ENCODE measurements around the gene COL6A1.
"Not testable (repeated sequence)": the region's sequence is repeated elsewhere in the genome, so short reads cannot be mapped to it uniquely, and the experiment has no call there.

COL6A1 gene

DNA sequence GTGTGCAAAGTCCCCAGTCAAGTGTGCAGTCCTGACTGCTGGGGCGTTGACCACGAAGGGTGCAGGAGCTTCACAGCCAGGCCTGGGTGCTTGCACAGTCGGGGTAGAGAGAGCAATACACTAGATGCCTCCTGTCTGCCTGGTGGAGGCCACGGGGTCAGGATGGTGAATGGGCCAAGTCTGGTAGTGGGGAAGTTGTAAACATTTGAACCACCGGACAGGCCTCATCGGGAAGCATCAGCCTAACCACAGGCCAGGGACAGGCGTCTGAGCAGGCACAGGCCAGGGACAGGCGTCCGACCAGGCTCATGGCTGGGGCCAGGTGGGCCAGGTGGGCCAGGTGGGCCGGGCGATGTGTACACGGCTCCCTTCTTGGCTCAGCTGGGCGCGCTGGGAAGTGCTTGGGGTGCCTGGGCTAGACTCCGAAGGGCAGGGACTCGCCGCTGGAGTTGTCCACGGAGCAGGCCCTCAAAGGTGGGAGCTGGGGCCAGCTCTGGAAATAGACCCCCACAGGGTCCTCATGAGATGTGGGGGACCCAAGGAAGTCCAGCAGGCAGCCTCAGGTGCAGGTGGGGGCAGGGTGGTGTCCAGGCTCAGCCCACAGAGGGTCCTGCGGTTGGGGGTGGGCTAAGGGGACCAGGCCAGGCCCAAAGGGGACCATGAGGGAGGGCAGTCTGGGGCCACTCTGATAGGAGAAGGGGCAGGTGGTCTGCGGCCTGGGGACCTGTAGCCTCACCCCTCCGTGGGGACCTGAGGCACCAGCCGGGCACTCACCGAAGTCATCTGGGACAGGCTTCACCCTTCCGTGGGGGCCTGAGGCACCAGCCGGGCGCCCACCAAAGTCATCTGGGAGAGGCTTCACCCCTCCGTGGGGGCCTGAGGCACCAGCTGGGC, 15.0 kb downstream of the COL6A1 start:
- peak; percentile 11 for DNase-seq

DNA sequence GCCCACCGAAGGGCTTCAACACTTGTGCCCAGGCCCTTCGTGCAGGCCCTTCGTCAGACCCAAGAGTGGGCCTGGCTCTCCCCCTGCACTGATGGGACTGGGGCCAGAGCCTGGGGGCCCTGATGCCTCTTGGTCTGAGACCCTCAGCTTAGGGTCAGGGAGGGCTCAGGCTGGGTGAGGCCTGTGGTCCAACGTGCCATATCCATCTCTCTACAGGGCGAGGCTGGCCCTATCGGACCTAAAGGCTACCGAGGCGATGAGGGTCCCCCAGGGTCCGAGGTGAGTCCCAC, 15.6 kb downstream of the COL6A1 start:
- DNase-seq: no peak

DNA sequence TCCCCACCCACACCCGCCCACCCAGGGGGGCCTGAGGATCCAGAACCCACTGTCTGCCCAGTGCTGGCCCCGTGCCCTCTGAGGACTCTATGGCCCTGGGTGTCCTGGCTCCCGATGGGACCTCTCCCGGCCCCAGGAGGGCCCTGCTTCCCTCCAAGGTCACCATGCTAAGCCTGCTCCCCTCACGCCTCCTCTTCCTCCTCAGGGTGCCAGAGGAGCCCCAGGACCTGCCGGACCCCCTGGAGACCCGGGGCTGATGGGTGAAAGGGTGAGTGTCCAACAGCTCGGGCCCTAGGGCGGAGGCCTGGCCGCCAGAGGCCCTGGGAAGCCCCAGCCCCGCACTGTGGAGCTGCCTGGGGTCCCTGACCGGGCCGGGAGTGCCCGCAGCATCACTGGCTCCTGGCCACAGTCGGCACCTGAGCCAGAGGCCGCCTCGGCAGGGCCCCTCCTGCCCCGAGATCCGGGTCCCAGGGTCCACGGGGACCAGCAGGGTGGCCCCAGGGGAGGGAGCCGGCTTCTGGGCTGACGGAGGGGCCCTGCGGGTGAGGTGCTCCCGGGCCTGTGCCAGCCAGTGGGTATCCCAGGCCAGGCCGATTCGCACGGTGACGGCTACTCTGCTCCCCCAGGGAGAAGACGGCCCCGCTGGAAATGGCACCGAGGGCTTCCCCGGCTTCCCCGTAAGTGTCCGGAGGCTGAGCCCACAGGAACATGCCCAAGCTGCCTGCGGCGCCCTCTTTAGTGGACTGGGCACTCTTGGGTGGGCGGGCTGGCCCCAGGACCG, 16.1 kb downstream of the COL6A1 start:
- DNase-seq: peak; percentile 13

DNA sequence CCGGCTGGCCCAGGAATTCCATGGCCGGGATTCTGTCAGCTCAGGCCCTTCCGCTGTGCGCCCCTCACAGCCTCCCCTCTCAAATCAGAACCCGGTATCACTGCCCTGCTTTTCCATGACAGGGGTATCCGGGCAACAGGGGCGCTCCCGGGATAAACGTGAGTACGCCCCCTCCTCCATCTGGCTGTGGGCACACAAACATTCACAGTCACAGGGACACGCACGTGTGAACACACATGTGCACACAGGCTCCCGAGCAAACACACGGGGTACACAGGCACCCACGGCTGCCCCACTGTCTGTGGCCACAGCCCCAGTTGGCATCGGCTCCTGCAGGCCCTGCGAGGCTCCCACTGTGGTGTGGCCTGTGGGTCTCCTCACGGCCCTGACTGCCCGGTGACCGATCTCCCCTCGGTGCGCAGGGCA, 16.7 kb downstream of the COL6A1 start:
- no peak for DNase-seq

DNA sequence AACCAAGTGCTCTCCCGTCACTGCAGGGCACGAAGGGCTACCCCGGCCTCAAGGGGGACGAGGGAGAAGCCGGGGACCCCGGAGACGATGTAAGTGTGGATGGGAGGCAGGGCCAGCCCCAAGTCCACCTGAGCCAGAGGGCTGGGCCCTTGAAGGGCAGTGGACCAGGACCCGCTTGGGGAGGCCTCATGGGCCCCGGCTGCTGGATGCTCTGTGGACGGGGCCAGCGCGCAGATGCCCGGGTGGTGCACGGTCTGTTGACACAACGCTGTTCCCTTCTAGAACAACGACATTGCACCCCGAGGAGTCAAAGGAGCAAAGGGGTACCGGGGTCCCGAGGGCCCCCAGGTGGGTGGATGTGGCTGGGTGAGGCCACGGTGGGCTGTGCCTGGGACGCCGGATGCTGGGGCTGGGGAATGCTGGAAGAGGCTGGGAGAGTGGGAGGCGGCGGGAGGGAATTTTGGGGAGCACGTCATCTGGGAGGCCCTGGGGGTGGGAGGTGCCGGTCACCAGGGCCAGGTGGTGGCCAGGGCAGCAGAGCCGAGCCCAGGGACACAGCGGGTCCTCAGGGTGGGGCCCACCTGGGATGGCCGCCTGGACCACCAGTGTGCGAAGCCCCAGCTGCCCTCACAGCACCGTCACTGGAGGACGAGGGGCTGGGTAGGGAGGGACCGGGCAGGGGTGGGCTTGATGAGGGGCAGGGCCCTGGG, 17.5 kb downstream of the COL6A1 start:
- peak; percentile 7 for DNase-seq

DNA sequence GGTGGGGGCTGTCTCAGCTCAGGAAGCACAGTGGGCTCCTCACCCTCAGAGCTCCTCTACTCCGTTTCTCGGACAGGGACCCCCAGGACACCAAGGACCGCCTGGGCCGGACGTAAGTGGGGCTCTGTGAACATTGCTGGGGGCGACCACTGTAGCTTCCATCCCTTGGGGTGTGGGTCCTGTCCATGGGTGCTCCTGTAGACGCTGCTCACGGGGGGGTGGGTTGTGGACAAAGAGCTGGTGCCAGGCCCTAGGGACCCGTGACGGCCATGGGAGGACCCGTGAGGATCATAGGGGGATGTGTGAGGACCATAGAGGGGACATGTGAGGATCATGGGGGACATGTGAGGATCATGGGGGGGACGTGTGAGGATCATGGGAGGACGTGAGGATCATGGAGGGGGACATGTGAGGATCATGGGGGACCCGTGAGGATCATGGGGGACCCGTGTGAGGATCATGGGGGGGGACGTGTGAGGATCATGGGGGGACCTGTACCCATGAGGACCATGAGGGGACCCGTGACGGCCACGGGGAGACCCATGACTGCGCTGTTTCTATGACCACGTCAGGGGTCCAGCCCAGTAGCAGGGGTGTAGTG, 18.1 kb downstream of the COL6A1 start:
- DNase-seq: no peak

DNA sequence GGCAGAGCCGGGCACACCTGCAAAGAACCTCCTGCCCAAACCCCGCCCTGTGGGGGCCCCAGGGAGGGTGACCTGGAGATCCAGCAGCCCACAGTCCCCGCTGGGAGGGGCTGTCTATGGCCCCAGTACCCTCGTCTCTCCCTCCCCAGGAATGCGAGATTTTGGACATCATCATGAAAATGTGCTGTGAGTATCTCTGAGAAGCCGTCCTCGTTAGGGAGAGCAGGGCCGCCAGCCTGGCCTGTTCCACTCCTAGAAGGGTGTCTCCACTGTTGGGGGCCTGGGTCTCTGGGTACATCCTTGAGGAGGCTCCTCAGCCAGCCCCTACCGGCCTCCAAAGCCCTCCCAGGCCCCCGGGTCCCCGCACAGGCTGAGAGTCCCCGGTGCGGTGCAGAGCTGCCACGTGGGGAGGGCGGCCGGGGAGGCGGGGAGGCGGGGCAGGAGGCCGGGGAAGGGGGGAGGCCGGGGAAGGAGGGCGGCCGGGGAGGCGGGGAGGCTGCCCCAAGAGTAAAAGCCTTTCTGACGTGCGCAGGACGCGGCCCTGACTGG, 18.7 kb downstream of the COL6A1 start:
- DNase-seq: peak; percentile 6

DNA sequence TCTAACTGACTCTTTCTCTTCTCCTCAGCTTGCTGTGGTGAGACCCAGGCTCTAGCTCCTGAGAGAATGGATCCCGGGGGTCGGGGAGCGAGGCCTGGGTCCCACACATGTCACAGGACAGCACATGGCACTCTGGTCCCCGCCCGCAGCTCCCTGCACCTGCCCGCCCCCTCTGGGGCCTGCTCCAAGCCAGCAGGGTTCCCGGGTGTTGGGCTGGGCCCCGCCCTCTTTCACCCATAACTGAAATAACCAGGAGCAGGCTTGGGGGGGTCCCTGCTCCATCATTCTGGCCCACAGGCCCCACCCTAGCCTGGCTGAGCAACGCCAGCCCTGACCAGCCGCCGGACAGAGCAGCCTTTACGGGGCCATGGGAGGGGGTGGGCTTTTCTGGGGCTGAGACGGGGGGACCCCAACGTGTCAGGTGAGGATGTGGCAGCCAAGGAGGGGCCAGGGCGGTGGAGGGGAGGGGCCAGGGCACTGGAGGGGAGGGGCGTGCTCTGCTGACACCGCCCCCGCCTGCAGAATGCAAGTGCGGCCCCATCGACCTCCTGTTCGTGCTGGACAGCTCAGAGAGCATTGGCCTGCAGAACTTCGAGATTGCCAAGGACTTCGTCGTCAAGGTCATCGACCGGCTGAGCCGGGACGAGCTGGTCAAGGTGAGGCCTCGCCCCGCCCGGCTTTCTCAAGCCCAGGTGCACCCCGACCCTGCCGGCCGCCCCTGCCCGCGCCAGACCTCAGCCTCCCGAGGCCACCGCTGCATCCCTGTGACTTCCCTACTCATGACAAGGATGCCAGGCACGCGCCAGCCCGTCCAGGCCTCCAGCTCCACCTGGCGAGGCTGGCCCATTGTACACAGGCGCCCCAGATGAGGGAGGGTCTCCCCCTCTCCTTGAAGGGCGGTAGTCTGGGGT, 19.4 kb downstream of the COL6A1 start:
- DNase-seq: peak; percentile 12

DNA sequence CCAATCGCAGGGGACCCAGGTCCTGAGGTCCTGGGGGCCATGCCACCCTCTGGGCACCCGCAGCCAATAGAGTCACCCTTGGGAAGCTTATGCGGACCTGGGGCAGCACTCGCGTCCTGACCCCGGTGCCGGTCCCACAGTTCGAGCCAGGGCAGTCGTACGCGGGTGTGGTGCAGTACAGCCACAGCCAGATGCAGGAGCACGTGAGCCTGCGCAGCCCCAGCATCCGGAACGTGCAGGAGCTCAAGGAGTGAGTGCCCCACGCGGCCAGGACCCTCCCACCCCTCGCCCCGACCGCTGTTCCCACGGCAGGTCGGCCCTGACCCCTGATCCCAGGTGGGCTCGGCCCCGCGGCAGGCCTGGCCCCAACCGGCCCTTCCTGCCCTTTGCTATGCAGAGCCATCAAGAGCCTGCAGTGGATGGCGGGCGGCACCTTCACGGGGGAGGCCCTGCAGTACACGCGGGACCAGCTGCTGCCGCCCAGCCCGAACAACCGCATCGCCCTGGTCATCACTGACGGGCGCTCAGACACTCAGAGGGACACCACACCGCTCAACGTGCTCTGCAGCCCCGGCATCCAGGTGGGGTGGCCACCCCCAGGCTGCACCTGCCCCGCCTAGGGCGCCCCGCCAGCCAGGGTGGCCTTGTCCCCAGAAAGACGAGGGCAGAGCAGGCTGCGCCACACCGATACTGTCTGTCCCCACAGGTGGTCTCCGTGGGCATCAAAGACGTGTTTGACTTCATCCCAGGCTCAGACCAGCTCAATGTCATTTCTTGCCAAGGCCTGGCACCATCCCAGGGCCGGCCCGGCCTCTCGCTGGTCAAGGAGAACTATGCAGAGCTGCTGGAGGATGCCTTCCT, 20.5 kb downstream of the COL6A1 start:
- DNase-seq: peak; percentile 10

DNA sequence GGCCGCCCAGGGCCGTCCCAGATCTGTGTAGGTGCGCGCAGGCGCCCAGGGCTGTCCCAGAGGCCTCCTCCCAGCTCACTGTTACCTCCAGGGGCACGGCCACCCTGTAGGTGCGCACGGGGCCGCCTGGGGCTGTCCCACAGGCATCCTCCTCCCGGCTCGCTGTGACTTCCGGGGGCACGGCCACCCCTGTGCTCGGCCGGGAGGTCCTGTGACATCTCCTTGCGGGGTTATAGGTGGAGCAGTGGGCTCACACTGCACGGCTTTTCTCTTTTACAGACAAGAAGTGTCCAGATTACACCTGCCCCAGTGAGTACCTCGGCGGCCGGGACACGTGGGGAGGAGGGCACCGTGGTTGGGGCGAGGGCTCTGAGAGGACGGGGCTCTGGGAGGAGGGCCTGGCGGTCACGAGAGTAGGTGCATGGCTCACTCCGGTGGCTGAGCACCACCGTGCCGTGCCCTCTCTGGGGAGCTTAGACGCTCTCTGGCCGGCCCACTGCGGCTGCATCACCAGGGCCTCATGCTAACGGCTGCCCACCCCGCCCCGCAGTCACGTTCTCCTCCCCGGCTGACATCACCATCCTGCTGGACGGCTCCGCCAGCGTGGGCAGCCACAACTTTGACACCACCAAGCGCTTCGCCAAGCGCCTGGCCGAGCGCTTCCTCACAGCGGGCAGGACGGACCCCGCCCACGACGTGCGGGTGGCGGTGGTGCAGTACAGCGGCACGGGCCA, 21.4 kb downstream of the COL6A1 start:
- peak; percentile 6 for DNase-seq

DNA sequence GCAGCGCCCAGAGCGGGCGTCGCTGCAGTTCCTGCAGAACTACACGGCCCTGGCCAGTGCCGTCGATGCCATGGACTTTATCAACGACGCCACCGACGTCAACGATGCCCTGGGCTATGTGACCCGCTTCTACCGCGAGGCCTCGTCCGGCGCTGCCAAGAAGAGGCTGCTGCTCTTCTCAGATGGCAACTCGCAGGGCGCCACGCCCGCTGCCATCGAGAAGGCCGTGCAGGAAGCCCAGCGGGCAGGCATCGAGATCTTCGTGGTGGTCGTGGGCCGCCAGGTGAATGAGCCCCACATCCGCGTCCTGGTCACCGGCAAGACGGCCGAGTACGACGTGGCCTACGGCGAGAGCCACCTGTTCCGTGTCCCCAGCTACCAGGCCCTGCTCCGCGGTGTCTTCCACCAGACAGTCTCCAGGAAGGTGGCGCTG, 22.0 kb downstream of the COL6A1 start:
- peak; percentile 13 for DNase-seq

DNA sequence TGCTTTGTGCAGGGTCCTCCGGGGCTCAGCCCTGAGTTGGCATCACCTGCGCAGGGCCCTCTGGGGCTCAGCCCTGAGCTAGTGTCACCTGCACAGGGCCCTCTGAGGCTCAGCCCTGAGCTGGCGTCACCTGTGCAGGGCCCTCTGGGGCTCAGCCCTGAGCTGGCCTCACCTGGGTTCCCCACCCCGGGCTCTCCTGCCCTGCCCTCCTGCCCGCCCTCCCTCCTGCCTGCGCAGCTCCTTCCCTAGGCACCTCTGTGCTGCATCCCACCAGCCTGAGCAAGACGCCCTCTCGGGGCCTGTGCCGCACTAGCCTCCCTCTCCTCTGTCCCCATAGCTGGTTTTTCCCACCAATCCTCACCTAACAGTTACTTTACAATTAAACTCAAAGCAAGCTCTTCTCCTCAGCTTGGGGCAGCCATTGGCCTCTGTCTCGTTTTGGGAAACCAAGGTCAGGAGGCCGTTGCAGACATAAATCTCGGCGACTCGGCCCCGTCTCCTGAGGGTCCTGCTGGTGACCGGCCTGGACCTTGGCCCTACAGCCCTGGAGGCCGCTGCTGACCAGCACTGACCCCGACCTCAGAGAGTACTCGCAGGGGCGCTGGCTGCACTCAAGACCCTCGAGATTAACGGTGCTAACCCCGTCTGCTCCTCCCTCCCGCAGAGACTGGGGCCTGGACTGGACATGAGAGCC, 22.7 kb downstream of the COL6A1 start:
- DNase-seq: peak; percentile 9

DNA sequence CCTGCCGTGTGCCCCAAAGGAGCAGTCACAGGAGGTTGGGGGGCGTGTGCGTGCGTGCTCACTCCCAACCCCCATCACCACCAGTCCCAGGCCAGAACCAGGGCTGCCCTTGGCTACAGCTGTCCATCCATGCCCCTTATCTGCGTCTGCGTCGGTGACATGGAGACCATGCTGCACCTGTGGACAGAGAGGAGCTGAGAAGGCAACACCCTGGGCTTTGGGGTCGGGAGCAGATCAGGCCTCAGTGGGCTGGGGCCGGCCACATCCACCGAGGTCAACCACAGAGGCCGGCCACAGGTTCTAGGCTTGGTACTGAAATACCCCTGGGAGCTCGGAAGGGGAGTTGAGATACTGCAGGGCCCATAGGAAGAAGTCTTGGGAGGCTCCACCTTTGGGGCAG, 23.5 kb downstream of the COL6A1 start:
- DNase-seq: no peak

DNA sequence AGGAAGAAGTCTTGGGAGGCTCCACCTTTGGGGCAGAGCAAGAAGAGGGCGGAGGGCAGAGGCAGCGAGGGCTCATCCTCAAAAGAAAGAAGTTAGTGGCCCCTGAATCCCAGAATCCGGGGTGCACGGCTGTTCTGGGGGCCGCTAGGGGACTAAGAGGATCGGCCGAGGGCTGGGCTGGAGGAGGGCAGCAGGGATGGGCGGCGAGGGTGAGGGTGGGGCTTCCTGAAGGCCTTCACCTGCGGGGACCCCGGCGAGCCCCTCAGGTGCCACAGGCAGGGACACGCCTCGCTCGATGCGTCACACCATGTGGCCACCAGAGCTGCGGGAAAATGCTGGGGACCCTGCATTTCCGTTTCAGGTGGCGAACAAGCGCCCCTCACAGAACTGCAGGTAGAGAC, 23.9 kb downstream of the COL6A1 start:
- no peak for DNase-seq

DNA sequence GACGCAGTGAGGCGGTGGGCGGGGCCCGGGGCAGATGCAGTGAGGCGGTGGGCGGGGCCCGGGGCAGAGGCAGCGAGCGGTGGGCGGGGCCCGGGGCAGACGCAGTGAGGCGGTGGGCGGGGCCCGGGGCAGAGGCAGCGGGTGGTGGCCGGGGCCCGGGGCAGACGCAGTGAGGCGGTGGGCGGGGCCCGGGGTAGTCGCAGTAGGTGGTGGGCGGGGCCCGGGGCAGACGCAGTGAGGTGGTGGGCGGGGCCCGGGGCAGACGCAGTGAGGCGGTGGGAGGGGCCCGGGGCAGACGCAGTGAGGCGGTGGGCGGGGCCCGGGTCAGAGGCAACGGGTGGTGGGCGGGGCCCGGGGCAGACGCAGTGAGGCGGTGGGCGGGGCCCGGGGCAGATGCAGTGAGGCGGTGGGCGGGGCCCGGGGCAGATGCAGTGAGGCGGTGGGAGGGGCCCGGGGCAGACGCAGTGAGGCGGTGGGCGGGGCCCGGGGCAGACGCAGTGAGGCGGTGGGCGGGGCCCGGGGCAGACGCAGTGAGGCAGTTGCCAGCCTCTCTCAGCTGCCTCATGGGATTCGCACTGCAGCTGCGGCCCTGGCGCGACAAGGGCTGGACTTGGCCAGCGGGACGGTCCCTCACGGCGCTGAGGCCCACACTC, 24.4 kb downstream of the COL6A1 start:
- not testable (repeated sequence) for DNase-seq

DNA sequence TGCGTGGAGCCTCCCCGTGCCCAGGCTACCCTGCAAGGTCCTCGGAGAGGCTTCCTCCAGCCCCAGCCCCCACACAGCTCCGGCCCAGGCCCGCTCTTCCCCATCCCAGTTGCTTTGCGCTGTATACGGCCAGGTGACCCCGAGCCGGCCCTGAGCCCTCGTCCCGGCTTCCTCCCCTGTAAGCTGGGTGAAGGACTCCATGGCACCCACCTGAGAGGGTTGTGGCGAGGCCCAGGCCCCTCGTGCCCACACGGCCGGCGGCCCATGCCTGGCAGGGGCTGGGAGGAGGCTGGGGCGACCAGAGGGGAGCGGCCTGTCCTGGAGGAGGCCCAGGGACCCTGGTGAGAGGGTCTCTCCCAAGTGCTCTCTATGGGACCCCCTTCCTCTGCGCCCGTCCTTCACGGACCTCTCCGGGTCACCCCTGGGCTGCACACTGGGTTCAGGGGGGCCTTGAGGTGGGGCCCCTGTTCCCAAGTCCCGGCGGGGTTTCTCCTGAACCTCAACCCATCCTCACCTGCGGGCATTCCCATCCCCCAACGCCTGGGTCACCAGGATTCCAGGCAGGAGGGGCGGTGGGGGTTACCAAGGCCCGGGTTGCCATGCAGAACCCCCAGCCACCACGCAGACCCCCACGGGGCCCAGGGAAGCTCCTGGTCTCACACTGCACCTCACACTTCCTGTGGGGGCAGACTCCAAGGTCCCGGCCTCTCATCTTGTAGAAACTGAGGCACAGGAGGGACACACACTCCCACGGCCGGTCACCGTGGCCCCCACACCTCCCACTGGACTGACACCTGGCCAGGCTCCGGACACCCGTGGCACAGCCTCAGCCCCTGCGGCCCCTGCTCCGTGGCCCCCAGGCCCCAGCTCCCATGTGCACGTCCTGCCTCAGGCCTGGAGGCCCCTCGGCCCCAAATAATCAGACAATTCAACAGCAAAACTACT, 25.2 kb downstream of the COL6A1 start:
- peak; percentile 11 for DNase-seq

DNA sequence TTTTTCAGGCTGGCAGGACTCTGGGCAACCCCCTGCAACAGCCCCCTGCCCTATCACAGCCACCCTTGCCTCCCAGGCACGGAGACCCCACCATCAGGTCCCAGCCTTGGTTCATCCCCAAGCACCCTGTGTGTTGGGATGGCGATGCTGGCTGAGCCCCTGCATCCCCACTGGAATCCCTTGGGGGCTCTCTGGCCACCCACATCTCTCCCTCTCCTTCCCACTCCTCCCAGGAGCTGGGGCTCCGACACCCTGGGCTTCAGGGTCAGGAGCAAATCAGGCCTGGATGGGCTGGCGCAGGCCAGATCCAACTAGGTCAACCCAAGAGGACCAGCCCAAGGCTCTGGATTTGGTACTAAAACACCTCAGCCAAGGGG, 25.9 kb downstream of the COL6A1 start:
- peak; percentile 11 for DNase-seq
